Smooth muscle cell (in vitro differentiated cells): ENCODE measurements around the gene ATP4A. TPM values are rescaled to one million over a fixed set of nuclear protein-coding genes. Genes with fewer than 3 reads are reported as not detected.

Experiments used
- DNase-seq: peaks from one replicate; lab custom pipeline; 2025; ENCODE audit not compliant: unreplicated experiment; lab: John Stamatoyannopoulos, UW
- H2AFZ ChIP-seq: fragments of 200-600 bp; sonication (generic); 2 replicates; pipeline ENCODE4 v1.6.0; 2016; ENCODE audit warnings: antibody characterized with exemption, low read depth, mild to moderate bottlenecking
- H3F3A ChIP-seq: fragments of 200-600 bp; sonication (generic); 2 replicates; pipeline ENCODE4 v1.6.0; 2017; ENCODE audit warnings: antibody characterized with exemption, low read depth
- H3K27ac ChIP-seq: fragments of 200-600 bp; sonication (generic); 2 replicates; pipeline ENCODE4 v1.5.1; 2016; ENCODE audit warnings: low read depth, mild to moderate bottlenecking
- H3K27me3 ChIP-seq: fragments of 200-600 bp; sonication (generic); 2 replicates; pipeline ENCODE4 v1.6.1; 2016; ENCODE audit warnings: low read depth, mild to moderate bottlenecking
- H3K36me3 ChIP-seq: fragments of 200-600 bp; sonication (generic); 2 replicates; pipeline ENCODE4 v1.5.1; 2016; ENCODE audit warnings: low read depth
- H3K4me1 ChIP-seq: fragments of 200-600 bp; sonication (generic); 2 replicates; pipeline ENCODE4 v1.5.1; 2016; ENCODE audit warnings: low read depth
- H3K4me2 ChIP-seq: fragments of 200-600 bp; sonication (generic); 2 replicates; pipeline ENCODE4 v1.6.0; 2016; ENCODE audit warnings: mild to moderate bottlenecking
- H3K4me3 ChIP-seq: fragments of 200-600 bp; sonication (generic); 2 replicates; pipeline ENCODE4 v1.5.1; 2016; ENCODE audit warnings: mild to moderate bottlenecking
- H3K79me2 ChIP-seq: fragments of 200-600 bp; sonication (generic); 2 replicates; pipeline ENCODE4 v1.6.0; 2016; ENCODE audit warnings: low read depth, mild to moderate bottlenecking
- H3K9ac ChIP-seq: fragments of 200-600 bp; sonication (generic); 2 replicates; pipeline ENCODE4 v1.6.0; 2016; ENCODE audit warnings: low read depth
- H3K9me3 ChIP-seq: fragments of 200-600 bp; sonication (generic); replicated peaks from 2 replicates; pipeline ENCODE4 v1.5.1; 2016; ENCODE audit warnings: low read depth
- H4K20me1 ChIP-seq: fragments of 200-600 bp; sonication (generic); 2 replicates; pipeline ENCODE4 v1.6.0; 2016; ENCODE audit warnings: low read depth
- WGBS: methylation state at CpG from one replicate; pipeline ENCODE4 v1.1.7; 2016; ENCODE audit warnings: low lambda C conversion rate; 5-methylcytosine and 5-hydroxymethylcytosine counted together
- polyA plus RNA-seq: library from polyadenylated mRNA; unstranded; fragments of >200 nt; fragmentation: Nextera tagmentation; extraction: Ambion mirVana; gene quantifications from 2 replicates; pipeline ENCODE4 v1.2.1, GENCODE V29; 2016
- total RNA-seq: library from RNA; depleted of rRNA; stranded (reverse); fragments of >200 nt; gene quantifications from 2 replicates; pipeline ENCODE4 v1.2.3, GENCODE V29; 2014
- TF ChIP-seq, protein P1 (sequence below): fragments of 200-600 bp; sonication (generic); IDR thresholded peaks from 2 replicates; pipeline ENCODE4 v1.5.1; 2017; ENCODE audit warnings: borderline replicate concordance, mild to moderate bottlenecking, antibody characterized with exemption; ENCODE audit not compliant: insufficient read depth, poor library complexity, severe bottlenecking

Gene ATP4A
- total and polyA plus RNA-seq, 2 experiments from 2014 or later = not detected

DNA sequence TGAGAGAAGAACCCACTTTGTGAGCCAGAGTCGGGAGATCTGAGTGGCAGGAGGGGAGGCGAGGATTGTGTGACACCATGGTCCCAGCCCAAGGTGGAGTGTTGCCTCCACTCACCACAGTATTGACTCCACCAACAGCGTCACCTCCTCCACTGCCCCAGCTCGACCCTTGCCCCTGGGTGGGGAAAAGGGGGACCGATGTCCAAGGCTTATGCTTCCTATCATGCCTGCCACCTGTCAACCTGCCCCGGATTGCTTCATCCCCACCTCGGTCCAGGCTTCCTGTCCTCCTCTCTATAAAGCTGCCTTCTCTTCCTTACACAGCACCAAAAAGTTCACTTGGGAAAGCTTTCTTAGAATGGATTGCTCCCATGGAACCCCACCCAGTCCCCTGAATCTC lies 57.4 kb downstream of the ATP4A start:
- H3K27ac ChIP-seq = no peak overlapping the region
- TF ChIP-seq, protein P1, sequence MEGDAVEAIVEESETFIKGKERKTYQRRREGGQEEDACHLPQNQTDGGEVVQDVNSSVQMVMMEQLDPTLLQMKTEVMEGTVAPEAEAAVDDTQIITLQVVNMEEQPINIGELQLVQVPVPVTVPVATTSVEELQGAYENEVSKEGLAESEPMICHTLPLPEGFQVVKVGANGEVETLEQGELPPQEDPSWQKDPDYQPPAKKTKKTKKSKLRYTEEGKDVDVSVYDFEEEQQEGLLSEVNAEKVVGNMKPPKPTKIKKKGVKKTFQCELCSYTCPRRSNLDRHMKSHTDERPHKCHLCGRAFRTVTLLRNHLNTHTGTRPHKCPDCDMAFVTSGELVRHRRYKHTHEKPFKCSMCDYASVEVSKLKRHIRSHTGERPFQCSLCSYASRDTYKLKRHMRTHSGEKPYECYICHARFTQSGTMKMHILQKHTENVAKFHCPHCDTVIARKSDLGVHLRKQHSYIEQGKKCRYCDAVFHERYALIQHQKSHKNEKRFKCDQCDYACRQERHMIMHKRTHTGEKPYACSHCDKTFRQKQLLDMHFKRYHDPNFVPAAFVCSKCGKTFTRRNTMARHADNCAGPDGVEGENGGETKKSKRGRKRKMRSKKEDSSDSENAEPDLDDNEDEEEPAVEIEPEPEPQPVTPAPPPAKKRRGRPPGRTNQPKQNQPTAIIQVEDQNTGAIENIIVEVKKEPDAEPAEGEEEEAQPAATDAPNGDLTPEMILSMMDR = no peak
- no peaks in the 10 kb centered on the region for H3F3A ChIP-seq
- H3K79me2 ChIP-seq = no peaks in the 10 kb centered on the region
- WGBS = 97% methylated on average over 7 of the region's 7 CpGs
- H3K9me3 ChIP-seq = no peaks in the 10 kb centered on the region
- DNase-seq = no peak
- H3K27me3 ChIP-seq = peaks cover 8% of the 10 kb centered on the region
- no peak overlapping the region for H3K4me2 ChIP-seq
- no peak overlapping the region for H3K9ac ChIP-seq
- H3K36me3 ChIP-seq = no peaks in the 10 kb centered on the region
- no peak overlapping the region for H2AFZ ChIP-seq
- no peaks in the 10 kb centered on the region for H4K20me1 ChIP-seq
- no peak overlapping the region for H3K4me3 ChIP-seq
- peaks cover 7% of the 10 kb centered on the region for H3K4me1 ChIP-seq

DNA sequence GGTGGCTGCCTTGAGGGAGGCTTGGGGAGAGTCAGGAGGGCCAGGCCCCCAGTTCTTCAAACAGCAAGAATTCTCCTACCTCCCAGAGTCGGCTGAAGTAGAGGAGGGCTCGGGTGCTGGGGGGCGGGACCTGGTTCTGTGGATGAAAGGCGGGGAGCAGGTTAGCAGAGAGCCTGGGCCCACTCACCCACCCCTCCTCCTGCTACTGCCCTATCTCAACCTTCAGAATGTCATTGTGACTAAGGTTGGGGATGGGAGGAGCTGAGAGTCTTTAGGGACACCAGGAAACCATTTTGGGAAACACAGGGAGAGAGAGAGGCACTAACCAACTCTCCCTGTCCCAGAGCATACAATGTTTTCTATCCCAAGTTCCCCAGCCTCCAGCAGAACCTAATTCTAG lies 60.7 kb downstream of the ATP4A start:
- no peaks in the 10 kb centered on the region for H3F3A ChIP-seq
- H3K27ac ChIP-seq = no peak overlapping the region
- TF ChIP-seq, protein P1 = no peak
- no peaks in the 10 kb centered on the region for H3K4me1 ChIP-seq
- no peaks in the 10 kb centered on the region for H3K9me3 ChIP-seq
- H3K9ac ChIP-seq = no peak overlapping the region
- no peak for DNase-seq
- no peak overlapping the region for H3K4me3 ChIP-seq
- no peaks in the 10 kb centered on the region for H3K27me3 ChIP-seq
- H4K20me1 ChIP-seq = no peaks in the 10 kb centered on the region
- no peaks in the 10 kb centered on the region for H3K79me2 ChIP-seq
- H2AFZ ChIP-seq = no peak overlapping the region
- no peak overlapping the region for H3K4me2 ChIP-seq
- WGBS = 94% methylated on average over 4 of the region's 4 CpGs
- H3K36me3 ChIP-seq = no peaks in the 10 kb centered on the region

DNA sequence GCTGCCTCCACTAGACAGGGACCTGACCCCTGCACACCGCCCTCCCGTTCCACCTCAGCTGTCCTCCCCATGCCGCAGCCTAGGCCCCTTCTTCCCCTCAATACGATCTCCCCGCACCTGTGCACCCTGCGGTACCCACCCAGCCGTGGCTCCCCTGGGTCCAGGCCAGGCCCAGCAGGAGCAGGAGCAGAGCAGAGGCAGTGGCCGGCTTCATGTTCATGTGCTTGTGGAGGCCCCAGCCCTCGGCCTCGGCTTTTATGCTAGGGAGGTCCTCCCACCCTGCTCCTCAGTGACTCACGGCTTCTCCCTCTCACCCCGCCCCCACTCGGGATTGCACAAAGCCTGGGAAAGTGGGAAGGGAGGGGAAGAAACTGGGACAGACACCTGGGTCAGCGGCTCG lies 61.8 kb downstream of the ATP4A start:
- H3F3A ChIP-seq = no peaks in the 10 kb centered on the region
- H3K27me3 ChIP-seq = no peaks in the 10 kb centered on the region
- H3K9ac ChIP-seq = no peak overlapping the region
- no peaks in the 10 kb centered on the region for H3K79me2 ChIP-seq
- H3K4me1 ChIP-seq = no peaks in the 10 kb centered on the region
- no peak overlapping the region for H3K4me3 ChIP-seq
- no peak overlapping the region for H3K4me2 ChIP-seq
- H4K20me1 ChIP-seq = no peaks in the 10 kb centered on the region
- TF ChIP-seq, protein P1 = no peak
- H3K9me3 ChIP-seq = no peaks in the 10 kb centered on the region
- H3K36me3 ChIP-seq = no peaks in the 10 kb centered on the region
- H3K27ac ChIP-seq = no peak overlapping the region
- WGBS = 60% methylated on average over 15 of the region's 15 CpGs
- DNase-seq = no peak
- H2AFZ ChIP-seq = no peak overlapping the region

DNA sequence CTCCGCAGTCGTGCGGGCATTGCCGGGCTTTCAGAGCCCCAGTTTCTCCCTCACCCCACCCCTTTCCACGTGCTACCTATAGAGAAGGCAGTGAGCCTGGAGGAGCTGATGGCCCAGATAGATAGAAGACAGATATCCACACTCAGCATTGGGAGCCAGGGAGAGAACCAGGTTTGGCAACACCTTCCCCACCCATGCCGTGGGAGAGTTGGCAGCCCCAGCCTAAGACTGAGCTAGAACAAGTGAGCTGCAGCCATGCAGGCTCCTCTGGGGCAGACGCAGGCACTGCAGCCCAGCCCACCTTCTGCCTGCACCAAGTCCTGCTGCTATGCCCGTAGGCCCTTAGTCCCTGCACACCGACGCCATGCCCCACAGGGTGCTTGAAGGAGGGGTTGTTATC lies 62.8 kb downstream of the ATP4A start:
- no peak overlapping the region for H3K27ac ChIP-seq
- H3K9ac ChIP-seq = no peak overlapping the region
- no peak overlapping the region for H3K4me2 ChIP-seq
- no peak for DNase-seq
- H2AFZ ChIP-seq = no peak overlapping the region
- TF ChIP-seq, protein P1 = no peak
- H3K79me2 ChIP-seq = no peaks in the 10 kb centered on the region
- no peaks in the 10 kb centered on the region for H3K9me3 ChIP-seq
- no peaks in the 10 kb centered on the region for H3K4me1 ChIP-seq
- H4K20me1 ChIP-seq = no peaks in the 10 kb centered on the region
- WGBS = 92% methylated on average over 10 of the region's 10 CpGs
- no peaks in the 10 kb centered on the region for H3F3A ChIP-seq
- no peaks in the 10 kb centered on the region for H3K27me3 ChIP-seq
- no peaks in the 10 kb centered on the region for H3K36me3 ChIP-seq
- no peak overlapping the region for H3K4me3 ChIP-seq
